ENCODE data around the gene SPDYC.

- TF ChIP-seq POLR2A (IDR thresholded peaks at IDR 0.05; ENCODE audit: extremely low read depth, insufficient read length) (no peak), CTCF (IDR thresholded peaks at IDR 0.05; ENCODE audit: low read depth, low read length) (no peak)
Measured at GRCh38 chr11:65132238-65132987, 37.6 kb upstream of the SPDYC start.

All from NB4 (cell line).